HepG2 (cell line): ENCODE data around the gene CCNYL1. TPM values are rescaled to one million over a fixed set of nuclear protein-coding genes. Genes with fewer than 3 reads are reported as not detected.

Source experiments
- ATAC-seq: fragments of 200-7000 bp; cut with Tn5 transposase; 3 replicates; pipeline ENCODE4 v1.9.1; 2020; ENCODE audit warnings: mild to moderate bottlenecking, moderate library complexity
- BruUV-seq: library from RNA; stranded (reverse); fragments of 400-500 nt; replicated peaks from 2 replicates; lab custom pipeline; 2021; lab: Mats Ljungman, UMichigan
- CTCF ChIA-PET: fragments of 300-600 bp; formaldehyde crosslinking; extraction: SDS; loops from one replicate; lab custom pipeline; 2021; ENCODE audit warnings: low total read pairs, inconsistent platforms, low intra/inter-chr PET ratio; lab: Yijun Ruan, JAX
- POLR2A ChIA-PET: fragments of 350-600 bp; sonication (Branson Sonifier 250); formaldehyde crosslinking; loops from one replicate; lab custom pipeline; 2020; ENCODE audit warnings: antibody characterized with exemption, inconsistent platforms; lab: Yijun Ruan, JAX
- DNase-seq: peaks from one replicate; pipeline ENCODE4 v3.0.0-alpha.2; 2015; ENCODE audit warnings: low spot score
- FAIRE-seq: peaks from 3 replicates; lab custom pipeline; 2011; peaks lifted over from hg19 to GRCh38; lab: Jason Lieb, UNC
- H2AFZ ChIP-seq: one replicate; pipeline ENCODE4 v1.6.1; 2011; ENCODE audit warnings: low read length, inconsistent platforms
- H3K27ac ChIP-seq: fragments of 300-600 bp; 3 replicates; pipeline ENCODE4 v1.8.0; 2011; ENCODE audit warnings: mixed run types, mild to moderate bottlenecking, mixed read lengths, low read length, inconsistent platforms; ENCODE audit not compliant: insufficient read depth; ENCODE audit errors: extremely low read length
- H3K27me3 ChIP-seq, 2 experiments: fragments of 200-600 bp in 1 of 2; 2 replicates in 1 of 2; 3 replicates in 1 of 2; pipeline versions ENCODE4 v1.6.0 to v1.8.0; 2011; ENCODE audit warnings: low read length in 2 of 2, mild to moderate bottlenecking in 2 of 2, moderate library complexity in 2 of 2, inconsistent platforms in 1 of 2; ENCODE audit not compliant: insufficient read depth in 2 of 2, control insufficient read depth in 1 of 2
- H3K36me3 ChIP-seq, 2 experiments: fragments of 200-600 bp in 1 of 2; replicated peaks in 1 of 2; 2 replicates in 1 of 2; 3 replicates in 1 of 2; pipeline versions ENCODE4 v1.5.1 to v1.8.0; 2011; ENCODE audit warnings: low read length in 2 of 2, inconsistent platforms in 1 of 2; ENCODE audit not compliant: insufficient read depth in 2 of 2, control insufficient read depth in 1 of 2
- H3K4me1 ChIP-seq: 2 replicates; pipeline ENCODE4 v1.5.1; 2012; ENCODE audit warnings: low read length, inconsistent platforms; ENCODE audit not compliant: insufficient read depth
- H3K4me2 ChIP-seq: 2 replicates; pipeline ENCODE4 v1.6.0; 2011; ENCODE audit warnings: low read depth, low read length, inconsistent platforms
- H3K4me3 ChIP-seq, 3 experiments: fragments of 200-600 bp in 1 of 3; sonication (generic), shearing (Covaris generic) in 1 of 3; replicated peaks in 1 of 3; 2 replicates each; pipeline ENCODE4 v1.5.1; 2011 to 2016; ENCODE audit warnings: low read length in 3 of 3, inconsistent platforms in 2 of 3, low read depth in 2 of 3, mild to moderate bottlenecking in 2 of 3, control low read depth in 1 of 3, mixed read lengths in 1 of 3; ENCODE audit not compliant: insufficient read depth in 1 of 3
- H3K79me2 ChIP-seq: one replicate; pipeline ENCODE4 v1.6.1; 2011; ENCODE audit warnings: low read length, inconsistent platforms; ENCODE audit not compliant: insufficient read depth
- H3K9ac ChIP-seq: 2 replicates; pipeline ENCODE4 v1.6.0; 2011; ENCODE audit warnings: mild to moderate bottlenecking, low read depth, low read length, inconsistent platforms; ENCODE audit not compliant: insufficient read depth
- H3K9me3 ChIP-seq: 2 replicates; pipeline ENCODE4 v1.5.1; 2012; ENCODE audit warnings: mild to moderate bottlenecking, low read length
- H4K20me1 ChIP-seq: 2 replicates; pipeline ENCODE4 v1.6.0; 2011; ENCODE audit warnings: inconsistent platforms, mild to moderate bottlenecking, low read length, moderate library complexity; ENCODE audit not compliant: insufficient read depth
- ATM ChIP-seq: fragments of 450-650 bp; IDR thresholded peaks from 2 replicates; pipeline ENCODE4 v1.7.1; 2017; ENCODE audit warnings: mild to moderate bottlenecking, borderline replicate concordance
- EZH2 ChIP-seq: conservative IDR thresholded peaks from 2 replicates; pipeline ENCODE4 v1.6.1; 2012; ENCODE audit warnings: mild to moderate bottlenecking, low read depth, low read length, moderate library complexity
- GPBP1L1 ChIP-seq: sonication (generic); formaldehyde crosslinking; IDR thresholded peaks from 2 replicates; pipeline ENCODE4 v1.5.0; 2020; ENCODE audit warnings: mild to moderate bottlenecking, missing genetic modification reagents
- REPIN1 ChIP-seq: sonication (generic); formaldehyde crosslinking; IDR thresholded peaks from 2 replicates; pipeline ENCODE4 v1.8.0; 2022; ENCODE audit warnings: missing genetic modification reagents, low read depth, mild to moderate bottlenecking, borderline replicate concordance
- SALL1 ChIP-seq: sonication (generic); formaldehyde crosslinking; IDR thresholded peaks from 2 replicates; pipeline ENCODE4 v1.8.0; 2022; ENCODE audit warnings: mild to moderate bottlenecking, missing genetic modification reagents
- SRSF9 ChIP-seq: fragments of 200-400 bp; formaldehyde crosslinking; IDR thresholded peaks from 2 replicates; pipeline ENCODE4 v1.6.1; 2018; ENCODE audit warnings: borderline replicate concordance, mild to moderate bottlenecking, low read depth, low read length; ENCODE audit not compliant: insufficient read depth, poor library complexity, severe bottlenecking
- TBX2 ChIP-seq: sonication (generic); formaldehyde crosslinking; IDR thresholded peaks from 2 replicates; pipeline ENCODE4 v1.5.0; 2020; ENCODE audit warnings: missing genetic modification reagents, mild to moderate bottlenecking, borderline replicate concordance
- ZNF230 ChIP-seq: sonication (generic); formaldehyde crosslinking; IDR thresholded peaks from 2 replicates; pipeline ENCODE4 v1.4.0; 2020; ENCODE audit warnings: mild to moderate bottlenecking, missing genetic modification reagents
- WGBS: methylation state at CpG from one replicate; pipeline ENCODE4 v1.1.6; 2017; ENCODE audit warnings: low lambda C conversion rate; 5-methylcytosine and 5-hydroxymethylcytosine counted together
- in situ Hi-C: cut with HindIII; loops from 2 replicates; pipeline ENCODE4 v1.10.0; 2017; ENCODE audit warnings: low pct_unique_long_range_greater_than_20kb; ENCODE audit not compliant: extremely low pct_ligation_motif_present
- intact Hi-C: fragments of 100-400 bp; cut with micrococcal nuclease; formaldehyde crosslinking; loops from one replicate; pipeline ENCODE4 v1.10.0; 2022; ENCODE audit not compliant: unreplicated experiment
- polyA plus RNA-seq, 8 experiments: library from polyadenylated mRNA; depleted of rRNA in 3 of 8; stranded (reverse) in 7 of 8; unstranded in 1 of 8; fragments of >200 nt; fragmentation: Illumina TruSeq in 4 of 8; extraction: Trizol in 4 of 8; gene quantifications; 2 replicates each; pipeline versions ENCODE4 v1.2.1 to v1.2.3, GENCODE V29; 2011 to 2016; ENCODE audit warnings: low read depth in 4 of 8, missing spikeins in 1 of 8, mixed read lengths in 1 of 8; ENCODE audit not compliant: insufficient read depth in 1 of 8
- total RNA-seq, 5 experiments: library from RNA; depleted of rRNA; stranded (reverse); fragments of >200 nt; fragmentation: Illumina TruSeq; extraction: Trizol; gene quantifications; 2 replicates each; pipeline ENCODE4 v1.2.3, GENCODE V29; 2016; ENCODE audit warnings: low read depth in 1 of 5

Gene CCNYL1
- total and polyA plus RNA-seq, 2 of the 13 experiments (the other 11 are each of a cell fraction or from before 2014, with no cell fraction given), result 12.5 to 16.2 TPM

GRCh38 chr2:207727261-207727660, 15.8 kb downstream of the CCNYL1 start:
- ChIA-PET CTCF (no interaction called here), POLR2A (interaction anchor here (1.6 to 5.3 kb wide), 3 partner anchors 16 to 102 kb away, joined by 3 to 28 read pairs (median 8); partner anchors contain the start of genes CCNYL1 and METTL21A)
- H2AFZ ChIP-seq, result no peak overlapping the region
- H3K9me3 ChIP-seq, result no peaks in the 10 kb centered on the region
- TF ChIP-seq SRSF9, result no peak
- TF ChIP-seq GPBP1L1, result no peak
- no peak for TF ChIP-seq EZH2
- TF ChIP-seq ZNF230 (CRISPR knock-in tag), result no peak
- TF ChIP-seq SALL1 (CRISPR knock-in tag), result no peak
- no peak for TF ChIP-seq ATM
- no peak for TF ChIP-seq REPIN1 (CRISPR knock-in tag)
- TF ChIP-seq TBX2 (CRISPR knock-in tag), result no peak
- TSS peak; percentile 38 for BruUV-seq
- H3K9ac ChIP-seq, result no peak overlapping the region
- no peaks in the 10 kb centered on the region for H3K27me3 ChIP-seq
- peaks cover 15% of the 10 kb centered on the region for H3K4me1 ChIP-seq
- ATAC-seq, result no peak
- in situ Hi-C loops, result loop anchor here (10.0 kb wide), 1 partner anchor 192 kb away; no protein-coding TSS in a partner anchor
- H4K20me1 ChIP-seq, result no peaks in the 10 kb centered on the region
- peaks cover 5 to 26% of the 10 kb centered on the region in 2 experiments; a peak in 4 of 5 replicates for H3K36me3 ChIP-seq
- no peak overlapping the region for H3K4me3 ChIP-seq
- FAIRE-seq, result no peak
- H3K79me2 ChIP-seq, result peaks cover 9% of the 10 kb centered on the region
- DNase-seq, result no peak
- WGBS, result 100% methylated on average over 2 of the region's 2 CpGs
- intact Hi-C loops, result no loop called here
- no peak overlapping the region for H3K4me2 ChIP-seq
- no peak overlapping the region for H3K27ac ChIP-seq
